Adrenal gland (tissue), 12 donors: ENCODE data around the gene GALK2. TPM values are rescaled to one million over a fixed set of nuclear protein-coding genes. Genes with fewer than 3 reads are reported as not detected.
A peak's percentile ranks its signal among the peaks of the same experiment; 100 is the strongest.

Experiments used
- DNase-seq, 7 donors: peaks; one replicate each; pipeline ENCODE4 v3.0.0-alpha.2; 2019 to 2020
- H3K27ac ChIP-seq, 5 donors: fragments of 200-600 bp; sonication (generic) in 4 of 5; 1 replicate in 3 of 5; 2 replicates in 2 of 5; pipeline versions ENCODE4 v1.5.1 to v1.8.0; 2016 to 2020; ENCODE audit warnings: mild to moderate bottlenecking in 1 of 5
- H3K27me3 ChIP-seq: fragments of 200-600 bp; 2 replicates; pipeline ENCODE4 v1.8.0; 2021
- H3K36me3 ChIP-seq, 2 donors: fragments of 200-600 bp; replicated peaks in 1 of 2; 1 replicate in 1 of 2; 2 replicates in 1 of 2; pipeline versions ENCODE4 v1.5.1 to v1.8.0; 2018 to 2022
- H3K4me1 ChIP-seq, 2 donors: fragments of 200-600 bp; replicated peaks in 1 of 2; 1 replicate in 1 of 2; 2 replicates in 1 of 2; pipeline versions ENCODE4 v1.5.1 to v1.8.0; 2018 to 2021
- H3K4me3 ChIP-seq, 4 donors: fragments of 200-600 bp; sonication (generic) in 3 of 4; one replicate each; pipeline ENCODE4 v1.5.1; 2016 to 2018
- H3K9me3 ChIP-seq, 3 donors: fragments of 200-600 bp; sonication (generic) in 1 of 3; replicated peaks in 1 of 3; 1 replicate in 2 of 3; 2 replicates in 1 of 3; pipeline versions ENCODE4 v1.5.1 to v1.8.0; 2016 to 2021
- CTCF ChIP-seq, 6 experiments: fragments of 450-650 bp in 4 of 6; fragments of 200-600 bp in 2 of 6; sonication (generic) in 1 of 6; IDR thresholded peaks; 1 replicate in 5 of 6; 2 replicates in 1 of 6; pipeline versions ENCODE4 v1.5.1 to v1.8.0; 2016 to 2021; ENCODE audit warnings: antibody characterized with exemption in 6 of 6, mild to moderate bottlenecking in 2 of 6, moderate library complexity in 1 of 6
- POLR2A ChIP-seq, 2 donors: fragments of 450-650 bp; IDR thresholded peaks; one replicate each; pipeline ENCODE4 v1.6.1; 2017; ENCODE audit warnings: antibody characterized with exemption in 2 of 2, mild to moderate bottlenecking in 2 of 2, moderate library complexity in 1 of 2
- WGBS, 4 donors: extraction: QIAGEN DNeasy Blood & Tissue Kit in 2 of 4; methylation state at CpG; one replicate each; pipeline versions ENCODE4 v1.1.5 to v1.1.7; 2013 to 2017; 5-methylcytosine and 5-hydroxymethylcytosine counted together
- intact Hi-C, 2 donors: fragments of 100-400 bp; cut with DNase I; formaldehyde crosslinking; loops; one replicate each; pipeline versions ENCODE4 v1.14.1 to v1.15.0; 2022 to 2023
- polyA plus RNA-seq, 3 donors: library from polyadenylated mRNA; stranded (reverse); fragments of 200-250 nt in 2 of 3; fragments of 350-450 nt in 1 of 3; fragmentation: Illumina TruSeq in 1 of 3; extraction: RNeasy Lipid Tissue Mini Kit (QIAGEN cat#74804) in 1 of 3; gene quantifications; one replicate each; pipeline ENCODE4 v1.2.3, GENCODE V29; 2013 to 2014
- total RNA-seq, 9 donors: library from RNA; depleted of rRNA in 4 of 9; stranded (reverse); fragments of >200 nt in 4 of 9; fragments of 120-200 nt in 1 of 9; fragmentation: NEBNext Ultra II Directional in 1 of 9; extraction: Animal tissue kit (Norgen Biotek cat#: 25700) in 1 of 9; gene quantifications; one replicate each; pipeline versions ENCODE4 v1.1.0 to v1.2.4, GENCODE V29; 2013 to 2023
- donor health status: healthy with polysubstance abuse.
- donor health status: Bipolar disorder and iron deficiency.
- donor health status: DM: yes; HTN: yes; CAD: no.
- donor health status: DM: no; HTN: no; CAD: no.
- donor health status: DM: no; HTN: no; CAD: no.
- donor health status: DM: yes; HTN: yes; CAD: no.

Gene GALK2
- total and polyA plus RNA-seq, 12 donors = 11.0 to 64.2 (median 49.1) TPM

- Histone ChIP-seq H3K9me3 (no peaks in the 10 kb centered on the region), H3K27me3 (no peaks in the 10 kb centered on the region), H3K4me1 (no peaks in the 10 kb centered on the region), H3K4me3 (no peak overlapping the region), H3K36me3 (peaks cover 0 to 79% of the 10 kb centered on the region in 2 donors), H3K27ac (no peak overlapping the region)
- DNase-seq = no peak
- TF ChIP-seq CTCF (IDR thresholded peaks at IDR 0.05) (no peak), POLR2A (IDR thresholded peaks at IDR 0.05) (no peak)
- WGBS, 4 donors = 69 to 81% (median 76%) methylated on average over 2 of the region's 2 CpGs
- intact Hi-C loops = no loop called here
These were observed 34.6 kb upstream of the GALK2 start for GRCh38 chr15:49135342-49135857.

GRCh38 chr15:49135911-49136310 is 34.1 kb upstream of the GALK2 start:
- 50 to 66% (median 54%) methylated on average over 3 of the region's 3 CpGs for WGBS, 4 donors
- TF ChIP-seq POLR2A (IDR thresholded peaks at IDR 0.05) (no peak), CTCF (IDR thresholded peaks at IDR 0.05) (no peak)
- H3K4me1 ChIP-seq = no peaks in the 10 kb centered on the region
- DNase-seq = no peak
- no peak overlapping the region for H3K4me3 ChIP-seq
- no peaks in the 10 kb centered on the region for H3K9me3 ChIP-seq
- H3K27ac ChIP-seq = no peak overlapping the region
- intact Hi-C loops = no loop called here
- peaks cover 0 to 79% of the 10 kb centered on the region in 2 donors for H3K36me3 ChIP-seq
- H3K27me3 ChIP-seq = no peaks in the 10 kb centered on the region

GRCh38 chr15:49137861-49138260 is 32.2 kb upstream of the GALK2 start:
- Histone ChIP-seq H3K9me3 (no peaks in the 10 kb centered on the region), H3K27ac (no peak overlapping the region), H3K36me3 (peaks cover 0 to 81% of the 10 kb centered on the region in 2 donors), H3K27me3 (no peaks in the 10 kb centered on the region), H3K4me3 (no peak overlapping the region), H3K4me1 (no peaks in the 10 kb centered on the region)
- intact Hi-C loops = no loop called here
- no peak for DNase-seq
- 90 to 93% (median 91%) methylated on average over 2 of the region's 2 CpGs for WGBS, 4 donors
- TF ChIP-seq POLR2A (IDR thresholded peaks at IDR 0.05) = no peak

- no peak overlapping the region for H3K27ac ChIP-seq
- H3K9me3 ChIP-seq = no peaks in the 10 kb centered on the region
- H3K36me3 ChIP-seq = peaks cover 0 to 38% of the 10 kb centered on the region in 2 donors
- H3K4me1 ChIP-seq = peaks cover 0 to 54% of the 10 kb centered on the region in 2 donors
- DNase-seq = peak in 5 of 7 donors; percentile 45 to 65 (median 47)
- intact Hi-C loops = loop anchor here (5.0 to 10.0 kb wide), 3 partner anchors 121 to 281 kb away; no protein-coding TSS in a partner anchor
- 21 to 28% (median 26%) methylated on average over 3 of the region's 3 CpGs for WGBS, 4 donors
- H3K4me3 ChIP-seq = no peak overlapping the region
- no peaks in the 10 kb centered on the region for H3K27me3 ChIP-seq
- no peak for TF ChIP-seq POLR2A (IDR thresholded peaks at IDR 0.05)
- TF ChIP-seq CTCF (IDR thresholded peaks at IDR 0.05) = peak; percentile 45 to 68 (median 56)
These were observed 24.1 kb upstream of the GALK2 start for GRCh38 chr15:49145651-49146609.
